ENCODE results near the gene ITPKB.

ITPKB gene

GRCh38 chr1:226665505-226666163 is 73.4 kb downstream of the ITPKB start:
- no peak for DNase-seq (ENCODE audit: low read depth)

GRCh38 chr1:226664413-226665101 is 74.5 kb downstream of the ITPKB start:
- DNase-seq (ENCODE audit: low read depth), result no peak

GRCh38 chr1:226663327-226663704 is 75.8 kb downstream of the ITPKB start:
- DNase-seq (ENCODE audit: low read depth), result no peak

- DNase-seq (ENCODE audit: low read depth), result peak; percentile 77
Measured at GRCh38 chr1:226662642-226663326, 76.3 kb downstream of the ITPKB start.

- DNase-seq (ENCODE audit: low read depth), result no peak
Measured at GRCh38 chr1:226661965-226662364, 77.1 kb downstream of the ITPKB start.

- no peak for DNase-seq (ENCODE audit: low read depth)
Measured at GRCh38 chr1:226661271-226661670, 77.8 kb downstream of the ITPKB start.

GRCh38 chr1:226660410-226661182 is 78.5 kb downstream of the ITPKB start:
- DNase-seq (ENCODE audit: low read depth), result no peak

GRCh38 chr1:226659641-226660040 is 79.4 kb downstream of the ITPKB start:
- DNase-seq (ENCODE audit: low read depth), result no peak

GRCh38 chr1:226659136-226659535 is 79.9 kb downstream of the ITPKB start:
- no peak for DNase-seq (ENCODE audit: low read depth)

- DNase-seq (ENCODE audit: low read depth), result no peak
Measured at GRCh38 chr1:226658546-226659125, 80.4 kb downstream of the ITPKB start.

- no peak for DNase-seq (ENCODE audit: low read depth)
Measured at GRCh38 chr1:226657895-226658545, 81.1 kb downstream of the ITPKB start.

- DNase-seq (ENCODE audit: low read depth), result no peak
Measured at GRCh38 chr1:226656601-226657277, 82.3 kb downstream of the ITPKB start.

- no peak for DNase-seq (ENCODE audit: low read depth)
Measured at GRCh38 chr1:226656201-226656600, 82.9 kb downstream of the ITPKB start.

- DNase-seq (ENCODE audit: low read depth), result no peak
Measured at GRCh38 chr1:226655251-226656163, 83.6 kb downstream of the ITPKB start.

- DNase-seq (ENCODE audit: low read depth), result no peak
Measured at GRCh38 chr1:226654668-226655055, 84.4 kb downstream of the ITPKB start.

- DNase-seq (ENCODE audit: low read depth), result no peak
Measured at GRCh38 chr1:226654046-226654667, 84.9 kb downstream of the ITPKB start.

- no peak for DNase-seq (ENCODE audit: low read depth)
Measured at GRCh38 chr1:226653311-226653921, 85.7 kb downstream of the ITPKB start.

- DNase-seq (ENCODE audit: low read depth), result no peak
Measured at GRCh38 chr1:226652613-226653012, 86.5 kb downstream of the ITPKB start.

- DNase-seq (ENCODE audit: low read depth), result no peak
Measured at GRCh38 chr1:226651732-226652105, 87.4 kb downstream of the ITPKB start.
